IPS-15b (cell line): ENCODE measurements around the gene ZBTB16.

Experiments
- H3K27me3 ChIP-seq: one replicate; pipeline ENCODE4 v1.6.1; 2013; ENCODE audit warnings: low read length; ENCODE audit not compliant: control insufficient read depth, insufficient read depth
- H3K36me3 ChIP-seq: one replicate; pipeline ENCODE4 v1.6.1; 2013; ENCODE audit warnings: low read length; ENCODE audit not compliant: control insufficient read depth, insufficient read depth
- H3K4me1 ChIP-seq: one replicate; pipeline ENCODE4 v1.6.1; 2013; ENCODE audit warnings: mild to moderate bottlenecking, low read length; ENCODE audit not compliant: control insufficient read depth, insufficient read depth
- H3K4me3 ChIP-seq: one replicate; pipeline ENCODE4 v1.5.1; 2013; ENCODE audit warnings: low read depth, low read length
- H3K9ac ChIP-seq: one replicate; pipeline ENCODE4 v1.6.1; 2013; ENCODE audit warnings: low read depth, mild to moderate bottlenecking, low read length
- H3K9me3 ChIP-seq: one replicate; pipeline ENCODE4 v1.6.1; 2013; ENCODE audit warnings: mild to moderate bottlenecking, low read length; ENCODE audit not compliant: control insufficient read depth, insufficient read depth

ZBTB16 gene

GRCh38 chr11:114099392-114100178 lies 40.1 kb downstream of the ZBTB16 start:
- no peaks in the 10 kb centered on the region for H3K36me3 ChIP-seq
- no peaks in the 10 kb centered on the region for H3K4me1 ChIP-seq
- no peaks in the 10 kb centered on the region for H3K27me3 ChIP-seq
- no peak overlapping the region for H3K9ac ChIP-seq
- no peak overlapping the region for H3K4me3 ChIP-seq
- no peaks in the 10 kb centered on the region for H3K9me3 ChIP-seq

GRCh38 chr11:114102993-114103896 lies 43.7 kb downstream of the ZBTB16 start:
- Histone ChIP-seq H3K27me3 (no peaks in the 10 kb centered on the region), H3K36me3 (no peaks in the 10 kb centered on the region), H3K4me1 (no peaks in the 10 kb centered on the region), H3K9ac (no peak overlapping the region), H3K4me3 (no peak overlapping the region), H3K9me3 (no peaks in the 10 kb centered on the region)

- H3K27me3 ChIP-seq: no peaks in the 10 kb centered on the region
- H3K4me3 ChIP-seq: no peak overlapping the region
- H3K36me3 ChIP-seq: no peaks in the 10 kb centered on the region
- H3K4me1 ChIP-seq: no peaks in the 10 kb centered on the region
- H3K9ac ChIP-seq: no peak overlapping the region
- H3K9me3 ChIP-seq: no peaks in the 10 kb centered on the region
These were observed 46.1 kb downstream of the ZBTB16 start for GRCh38 chr11:114105611-114106010.

GRCh38 chr11:114106047-114106446 lies 46.5 kb downstream of the ZBTB16 start:
- Histone ChIP-seq H3K9me3 (no peaks in the 10 kb centered on the region), H3K9ac (no peak overlapping the region), H3K36me3 (no peaks in the 10 kb centered on the region), H3K4me3 (no peak overlapping the region), H3K4me1 (no peaks in the 10 kb centered on the region), H3K27me3 (no peaks in the 10 kb centered on the region)

- Histone ChIP-seq H3K4me1 (no peaks in the 10 kb centered on the region), H3K27me3 (no peaks in the 10 kb centered on the region), H3K4me3 (no peak overlapping the region)
These were observed 47.5 kb downstream of the ZBTB16 start for GRCh38 chr11:114106986-114107385.

GRCh38 chr11:114108501-114109205 lies 49.1 kb downstream of the ZBTB16 start:
- Histone ChIP-seq H3K9me3 (no peaks in the 10 kb centered on the region), H3K27me3 (no peaks in the 10 kb centered on the region), H3K4me3 (no peak overlapping the region), H3K36me3 (no peaks in the 10 kb centered on the region), H3K4me1 (no peaks in the 10 kb centered on the region), H3K9ac (no peak overlapping the region)

More at GRCh38 chr11:114106986-114107385, 47.5 kb downstream of the ZBTB16 start:
- Histone ChIP-seq H3K9ac (no peak overlapping the region), H3K9me3 (no peaks in the 10 kb centered on the region), H3K36me3 (no peaks in the 10 kb centered on the region)

- Histone ChIP-seq H3K4me3 (no peak overlapping the region), H3K9ac (no peak overlapping the region), H3K36me3 (no peaks in the 10 kb centered on the region), H3K9me3 (no peaks in the 10 kb centered on the region), H3K27me3 (no peaks in the 10 kb centered on the region), H3K4me1 (no peaks in the 10 kb centered on the region)
These were observed 49.9 kb downstream of the ZBTB16 start for GRCh38 chr11:114109206-114110090.

- Histone ChIP-seq H3K4me1 (no peaks in the 10 kb centered on the region), H3K4me3 (no peak overlapping the region), H3K27me3 (no peaks in the 10 kb centered on the region), H3K9me3 (no peaks in the 10 kb centered on the region), H3K36me3 (no peaks in the 10 kb centered on the region), H3K9ac (no peak overlapping the region)
These were observed 50.6 kb downstream of the ZBTB16 start for GRCh38 chr11:114110123-114110522.

- no peaks in the 10 kb centered on the region for H3K36me3 ChIP-seq
- H3K4me1 ChIP-seq: no peaks in the 10 kb centered on the region
- no peaks in the 10 kb centered on the region for H3K27me3 ChIP-seq
- H3K4me3 ChIP-seq: no peak overlapping the region
- H3K9ac ChIP-seq: no peak overlapping the region
- H3K9me3 ChIP-seq: no peaks in the 10 kb centered on the region
These were observed 51.7 kb downstream of the ZBTB16 start for GRCh38 chr11:114110952-114111947.

- Histone ChIP-seq H3K9me3 (no peaks in the 10 kb centered on the region), H3K4me3 (no peak overlapping the region), H3K4me1 (no peaks in the 10 kb centered on the region), H3K9ac (no peak overlapping the region), H3K36me3 (no peaks in the 10 kb centered on the region), H3K27me3 (no peaks in the 10 kb centered on the region)
These were observed 56.0 kb downstream of the ZBTB16 start for GRCh38 chr11:114115451-114115928.
